ENCODE data around the gene ADGRL3. TPM values are rescaled to one million over a fixed set of nuclear protein-coding genes. Genes with fewer than 3 reads are reported as not detected.

The ADGRL3 gene
- polyA plus RNA-seq, 1 experiment: 0.35 TPM

DNA sequence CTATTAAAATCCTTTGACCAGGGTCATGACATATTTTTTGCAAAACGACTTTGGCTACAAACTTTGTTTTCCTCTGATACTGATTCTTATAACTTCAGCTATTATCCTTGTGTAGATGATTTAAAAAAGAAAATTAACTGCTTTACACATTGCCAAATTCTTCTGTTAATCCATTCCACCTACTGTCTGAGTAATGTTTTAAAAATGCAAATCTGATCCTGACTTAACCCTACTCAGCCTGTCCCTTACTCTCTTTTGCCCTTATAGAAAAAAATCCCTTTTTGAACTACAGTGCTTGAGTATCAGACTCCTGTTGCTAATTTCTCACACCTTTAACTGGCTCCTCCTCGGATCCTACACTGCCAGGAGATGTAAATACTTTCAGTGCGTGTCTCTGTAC, 723.1 kb downstream of the ADGRL3 start:
- CTCF ChIA-PET: no interaction called here
- POLR2A ChIA-PET: no interaction called here
- H3K27ac ChIP-seq (ENCODE audit: low read depth, low read length): no peak overlapping the region
- H3K27me3 ChIP-seq (ENCODE audit: control insufficient read depth, insufficient read depth, low read length): no peaks in the 10 kb centered on the region
- no peak for DNase-seq (ENCODE audit: low read depth, low spot score)
- TF ChIP-seq, protein P1, sequence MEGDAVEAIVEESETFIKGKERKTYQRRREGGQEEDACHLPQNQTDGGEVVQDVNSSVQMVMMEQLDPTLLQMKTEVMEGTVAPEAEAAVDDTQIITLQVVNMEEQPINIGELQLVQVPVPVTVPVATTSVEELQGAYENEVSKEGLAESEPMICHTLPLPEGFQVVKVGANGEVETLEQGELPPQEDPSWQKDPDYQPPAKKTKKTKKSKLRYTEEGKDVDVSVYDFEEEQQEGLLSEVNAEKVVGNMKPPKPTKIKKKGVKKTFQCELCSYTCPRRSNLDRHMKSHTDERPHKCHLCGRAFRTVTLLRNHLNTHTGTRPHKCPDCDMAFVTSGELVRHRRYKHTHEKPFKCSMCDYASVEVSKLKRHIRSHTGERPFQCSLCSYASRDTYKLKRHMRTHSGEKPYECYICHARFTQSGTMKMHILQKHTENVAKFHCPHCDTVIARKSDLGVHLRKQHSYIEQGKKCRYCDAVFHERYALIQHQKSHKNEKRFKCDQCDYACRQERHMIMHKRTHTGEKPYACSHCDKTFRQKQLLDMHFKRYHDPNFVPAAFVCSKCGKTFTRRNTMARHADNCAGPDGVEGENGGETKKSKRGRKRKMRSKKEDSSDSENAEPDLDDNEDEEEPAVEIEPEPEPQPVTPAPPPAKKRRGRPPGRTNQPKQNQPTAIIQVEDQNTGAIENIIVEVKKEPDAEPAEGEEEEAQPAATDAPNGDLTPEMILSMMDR (IDR thresholded peaks at IDR 0.05; ENCODE audit: low read depth, low read length): no peak
- H3K4me3 ChIP-seq (ENCODE audit: low read depth, low read length): no peak overlapping the region
- H3K9me3 ChIP-seq (ENCODE audit: control insufficient read depth, insufficient read depth, low read length): no peaks in the 10 kb centered on the region

- Histone ChIP-seq H3K9me3 (ENCODE audit: control insufficient read depth, insufficient read depth, low read length) (no peaks in the 10 kb centered on the region), H3K27ac (ENCODE audit: low read depth, low read length) (no peak overlapping the region), H3K4me3 (ENCODE audit: low read depth, low read length) (no peak overlapping the region), H3K27me3 (ENCODE audit: control insufficient read depth, insufficient read depth, low read length) (no peaks in the 10 kb centered on the region)
- no peak for DNase-seq (ENCODE audit: low read depth, low spot score)
- POLR2A ChIA-PET: no interaction called here
- TF ChIP-seq, protein P1 (IDR thresholded peaks at IDR 0.05; ENCODE audit: low read depth, low read length): no peak
- CTCF ChIA-PET: no interaction called here
Observed at GRCh38 chr4:61924131-61924530, 724.0 kb downstream of the ADGRL3 start.

GRCh38 chr4:61933527-61933926, 733.4 kb downstream of the ADGRL3 start:
- ChIA-PET CTCF (no interaction called here), POLR2A (no interaction called here)
- Histone ChIP-seq H3K4me3 (ENCODE audit: low read depth, low read length) (no peak overlapping the region), H3K27ac (ENCODE audit: low read depth, low read length) (no peak overlapping the region), H3K27me3 (ENCODE audit: control insufficient read depth, insufficient read depth, low read length) (no peaks in the 10 kb centered on the region), H3K9me3 (ENCODE audit: control insufficient read depth, insufficient read depth, low read length) (no peaks in the 10 kb centered on the region)
- DNase-seq (ENCODE audit: low read depth, low spot score): no peak
- TF ChIP-seq, protein P1 (IDR thresholded peaks at IDR 0.05; ENCODE audit: low read depth, low read length): no peak

GRCh38 chr4:61934198-61934597, 734.1 kb downstream of the ADGRL3 start:
- POLR2A ChIA-PET: no interaction called here
- Histone ChIP-seq H3K4me3 (ENCODE audit: low read depth, low read length) (no peak overlapping the region), H3K27ac (ENCODE audit: low read depth, low read length) (no peak overlapping the region), H3K27me3 (ENCODE audit: control insufficient read depth, insufficient read depth, low read length) (no peaks in the 10 kb centered on the region), H3K9me3 (ENCODE audit: control insufficient read depth, insufficient read depth, low read length) (no peaks in the 10 kb centered on the region)
- CTCF ChIA-PET: no interaction called here
- TF ChIP-seq, protein P1 (IDR thresholded peaks at IDR 0.05; ENCODE audit: low read depth, low read length): no peak
- DNase-seq (ENCODE audit: low read depth, low spot score): no peak

- POLR2A ChIA-PET: no interaction called here
- TF ChIP-seq, protein P1 (IDR thresholded peaks at IDR 0.05; ENCODE audit: low read depth, low read length): no peak
- H3K27me3 ChIP-seq (ENCODE audit: control insufficient read depth, insufficient read depth, low read length): no peaks in the 10 kb centered on the region
- H3K27ac ChIP-seq (ENCODE audit: low read depth, low read length): no peak overlapping the region
- no peaks in the 10 kb centered on the region for H3K9me3 ChIP-seq (ENCODE audit: control insufficient read depth, insufficient read depth, low read length)
- DNase-seq (ENCODE audit: low read depth, low spot score): no peak
- no peak overlapping the region for H3K4me3 ChIP-seq (ENCODE audit: low read depth, low read length)
- CTCF ChIA-PET: no interaction called here
Observed at GRCh38 chr4:61938250-61938846, 738.2 kb downstream of the ADGRL3 start.
